Endothelial cell of umbilical vein (primary cell): ENCODE data around the gene CCDC186. TPM values are rescaled to one million over a fixed set of nuclear protein-coding genes. Genes with fewer than 3 reads are reported as not detected.

ENCODE experiments used
- BruUV-seq: library from RNA; stranded (reverse); fragments of 400-500 nt; replicated peaks from 2 replicates; lab custom pipeline; 2021; lab: Mats Ljungman, UMichigan
- CTCF ChIA-PET: fragments of 300-600, 350-600 bp; sonication (Branson Sonifier 250); formaldehyde crosslinking; loops from one replicate; lab custom pipeline; 2021; ENCODE audit warnings: antibody characterized with exemption, inconsistent platforms; lab: Charles Lee
- POLR2A ChIA-PET: fragments of 300-600, 350-600 bp; sonication (Branson Sonifier 250); formaldehyde crosslinking; loops from one replicate; lab custom pipeline; 2021; ENCODE audit warnings: antibody characterized with exemption, inconsistent platforms; lab: Charles Lee
- DNase-seq: peaks from one replicate; pipeline ENCODE4 v3.0.0-alpha.2; 2011; ENCODE audit warnings: low read depth, low spot score
- FAIRE-seq: peaks from 2 replicates; lab custom pipeline; 2011; peaks lifted over from hg19 to GRCh38; lab: Jason Lieb, UNC
- H2AFZ ChIP-seq: 2 replicates; pipeline ENCODE4 v1.6.0; 2012; ENCODE audit warnings: low read depth, low read length, control low read depth, inconsistent platforms
- H3K27ac ChIP-seq: 2 replicates; pipeline ENCODE4 v1.5.1; 2011; ENCODE audit warnings: low read depth, mild to moderate bottlenecking, control low read depth, low read length, moderate library complexity; ENCODE audit not compliant: insufficient read depth
- H3K27me3 ChIP-seq, 2 experiments: 2 replicates each; pipeline versions ENCODE4 v1.6.0 to v1.6.1; 2011; ENCODE audit warnings: low read length in 2 of 2, mixed read lengths in 1 of 2; ENCODE audit not compliant: control insufficient read depth in 2 of 2, insufficient read depth in 2 of 2
- H3K36me3 ChIP-seq, 2 experiments: 2 replicates in 1 of 2; 3 replicates in 1 of 2; pipeline ENCODE4 v1.5.1; 2011; ENCODE audit warnings: low read length in 2 of 2, mild to moderate bottlenecking in 1 of 2, moderate library complexity in 1 of 2; ENCODE audit not compliant: control insufficient read depth in 2 of 2, insufficient read depth in 2 of 2; ENCODE audit errors: extremely low read depth in 1 of 2
- H3K4me1 ChIP-seq: 3 replicates; pipeline ENCODE4 v1.5.1; 2011; ENCODE audit warnings: mild to moderate bottlenecking, low read length; ENCODE audit not compliant: control insufficient read depth, insufficient read depth; ENCODE audit errors: extremely low read depth
- H3K4me2 ChIP-seq: 2 replicates; pipeline ENCODE4 v1.6.1; 2011; ENCODE audit warnings: low read length, control low read depth, mixed read lengths; ENCODE audit not compliant: insufficient read depth
- H3K4me3 ChIP-seq, 3 experiments: fragments of 200-600 bp in 1 of 3; sonication (generic), shearing (Covaris generic) in 1 of 3; replicated peaks in 1 of 3; 2 replicates each; pipeline ENCODE4 v1.5.1; 2011 to 2016; ENCODE audit warnings: control low read depth in 3 of 3, low read length in 3 of 3, mild to moderate bottlenecking in 2 of 3, inconsistent platforms in 1 of 3, low read depth in 1 of 3, moderate library complexity in 1 of 3; ENCODE audit not compliant: insufficient read depth in 1 of 3
- H3K79me2 ChIP-seq: 2 replicates; pipeline ENCODE4 v1.6.0; 2012; ENCODE audit warnings: low read length, inconsistent platforms; ENCODE audit not compliant: control insufficient read depth, insufficient read depth
- H3K9ac ChIP-seq: replicated peaks from 2 replicates; pipeline ENCODE3; 2011; ENCODE audit warnings: low read length, control low read depth; ENCODE audit not compliant: insufficient read depth; ENCODE audit errors: extremely low read depth
- H3K9me1 ChIP-seq: replicated peaks from 3 replicates; pipeline ENCODE4 v1.6.0; 2011; ENCODE audit warnings: mild to moderate bottlenecking, low read length; ENCODE audit not compliant: control insufficient read depth, insufficient read depth; ENCODE audit errors: extremely low read depth
- H3K9me3 ChIP-seq: replicated peaks from 2 replicates; pipeline ENCODE4 v1.5.1; 2012; ENCODE audit warnings: low read length, inconsistent platforms; ENCODE audit not compliant: control insufficient read depth, insufficient read depth
- H4K20me1 ChIP-seq: replicated peaks from 2 replicates; pipeline ENCODE3; 2011; ENCODE audit warnings: mild to moderate bottlenecking, low read length; ENCODE audit not compliant: control insufficient read depth, insufficient read depth; ENCODE audit errors: extremely low read depth
- FOS ChIP-seq: IDR thresholded peaks from 2 replicates; pipeline ENCODE4 v1.6.1; 2011; ENCODE audit warnings: mild to moderate bottlenecking, low read length, moderate library complexity, borderline replicate concordance; ENCODE audit not compliant: insufficient read depth
- GATA2 ChIP-seq: IDR thresholded peaks from 2 replicates; pipeline ENCODE4 v1.7.0; 2011; ENCODE audit warnings: low read depth, mild to moderate bottlenecking, moderate library complexity, mixed read lengths, low read length; ENCODE audit not compliant: insufficient read length, insufficient read depth
- JUN ChIP-seq: IDR thresholded peaks from 2 replicates; pipeline ENCODE4 v1.6.1; 2011; ENCODE audit warnings: borderline replicate concordance, low read depth; ENCODE audit not compliant: insufficient read length, insufficient read depth
- MYC ChIP-seq: IDR thresholded peaks from one replicate; pipeline ENCODE4 v1.6.1; 2011; ENCODE audit warnings: mild to moderate bottlenecking, low read depth, low read length
- POLR2A ChIP-seq: IDR thresholded peaks from 2 replicates; pipeline ENCODE4 v1.6.1; 2012; ENCODE audit warnings: low read depth, mild to moderate bottlenecking, control low read depth, low read length
- dilution Hi-C: fragments of 300-500 bp; cut with MboI; formaldehyde crosslinking; loops from one replicate; pipeline ENCODE4 v1.15.0; 2019; ENCODE audit warnings: low sequenced_read_pairs; ENCODE audit not compliant: extremely low pct_ligation_motif_present
- intact Hi-C: fragments of 100-400 bp; cut with micrococcal nuclease; formaldehyde crosslinking; loops from one replicate; pipeline ENCODE4 v1.10.0; 2022
- polyA plus RNA-seq, 4 experiments: library from polyadenylated mRNA; depleted of rRNA in 3 of 4; stranded (reverse) in 3 of 4; unstranded in 1 of 4; fragments of >200 nt; gene quantifications; 2 replicates each; pipeline versions ENCODE4 v1.2.1 to v1.2.3, GENCODE V29; 2011 to 2012; ENCODE audit warnings: missing spikeins in 1 of 4
- total RNA-seq: library from RNA; stranded (reverse); gene quantifications from 2 replicates; pipeline ENCODE4 v1.2.3, GENCODE V29; 2021
- TF ChIP-seq, protein P1 (sequence below): IDR thresholded peaks from 2 replicates; pipeline ENCODE4 v1.6.1; 2011; ENCODE audit not compliant: insufficient read depth, insufficient read length

CCDC186 gene
- total and polyA plus RNA-seq, 2 donors (not counting 3 experiments of a cell fraction or from before 2014, with no cell fraction given): 1.8 to 13.4 TPM

DNA sequence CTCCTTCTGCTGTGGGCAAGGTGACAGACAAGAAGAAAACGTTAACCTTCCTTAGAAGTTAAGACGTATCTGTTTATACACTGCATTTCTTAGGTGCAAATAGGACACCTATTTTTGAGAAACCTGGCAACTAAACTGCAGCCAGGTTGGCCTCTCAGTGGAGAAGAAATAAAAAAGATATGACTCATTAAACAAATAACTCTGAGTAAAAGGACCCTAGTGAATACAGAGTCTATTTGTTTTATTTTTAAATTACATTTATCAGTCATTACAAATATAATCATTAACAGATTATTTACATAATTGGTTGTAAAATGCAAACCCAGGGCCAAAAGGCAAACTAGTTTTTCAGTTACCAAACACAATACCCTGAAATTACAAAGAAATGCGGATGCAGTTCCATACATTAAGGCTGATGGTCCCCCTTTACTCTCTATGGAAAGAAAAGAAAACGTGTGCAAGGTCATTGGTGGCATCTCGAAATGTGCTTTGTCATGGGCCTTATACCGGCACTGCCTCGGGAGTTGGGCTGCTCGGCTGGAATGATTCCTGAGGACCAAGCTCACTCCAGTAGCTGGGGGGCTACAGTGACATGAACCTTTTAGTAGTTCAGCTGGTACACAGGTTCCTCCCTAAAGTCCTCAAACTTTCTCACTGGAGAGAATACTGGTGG is 92.0 kb downstream of the CCDC186 start:
- no peaks in the 10 kb centered on the region for H3K79me2 ChIP-seq
- H3K27me3 ChIP-seq: no peaks in the 10 kb centered on the region
- no peaks in the 10 kb centered on the region for H4K20me1 ChIP-seq
- no TSS peak for BruUV-seq
- H2AFZ ChIP-seq: no peak overlapping the region
- DNase-seq: no peak
- ChIA-PET POLR2A (no interaction called here), CTCF (interaction anchor here (1.1 to 3.5 kb wide), 3 partner anchors 10 to 283 kb away, joined by 3 to 10 read pairs (median 6); no protein-coding TSS in a partner anchor)
- intact Hi-C loops (no loop called here), dilution Hi-C loops (no loop called here)
- H3K4me1 ChIP-seq: no peaks in the 10 kb centered on the region
- no peak overlapping the region for H3K4me2 ChIP-seq
- no peak overlapping the region for H3K27ac ChIP-seq
- no peaks in the 10 kb centered on the region for H3K9me1 ChIP-seq
- TF ChIP-seq MYC: no peak
- no peak for TF ChIP-seq GATA2
- peak; percentile 17 for TF ChIP-seq FOS
- TF ChIP-seq, protein P1, sequence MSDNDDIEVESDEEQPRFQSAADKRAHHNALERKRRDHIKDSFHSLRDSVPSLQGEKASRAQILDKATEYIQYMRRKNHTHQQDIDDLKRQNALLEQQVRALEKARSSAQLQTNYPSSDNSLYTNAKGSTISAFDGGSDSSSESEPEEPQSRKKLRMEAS: no peak
- no peak for TF ChIP-seq JUN
- no peak overlapping the region for H3K4me3 ChIP-seq
- H3K36me3 ChIP-seq: no peaks in the 10 kb centered on the region
- no peak overlapping the region for H3K9ac ChIP-seq
- FAIRE-seq: no peak
- H3K9me3 ChIP-seq: no peaks in the 10 kb centered on the region

GRCh38 chr10:114079421-114079820 is 94.6 kb downstream of the CCDC186 start:
- no peaks in the 10 kb centered on the region for H3K36me3 ChIP-seq
- TF ChIP-seq FOS (no peak), POLR2A (no peak)
- H3K9me1 ChIP-seq: no peaks in the 10 kb centered on the region
- no peak for DNase-seq
- H3K9me3 ChIP-seq: no peaks in the 10 kb centered on the region
- H3K4me3 ChIP-seq: no peak overlapping the region
- no peak overlapping the region for H2AFZ ChIP-seq
- no peak overlapping the region for H3K27ac ChIP-seq
- H3K79me2 ChIP-seq: no peaks in the 10 kb centered on the region
- ChIA-PET POLR2A (no interaction called here), CTCF (interaction anchor here (1.4 kb wide), 1 partner anchor 9 kb away, joined by 3 read pairs; no protein-coding TSS in a partner anchor)
- BruUV-seq: no TSS peak
- H3K4me2 ChIP-seq: no peak overlapping the region
- no peaks in the 10 kb centered on the region for H3K27me3 ChIP-seq
- H3K4me1 ChIP-seq: no peaks in the 10 kb centered on the region
- no peaks in the 10 kb centered on the region for H4K20me1 ChIP-seq
- intact Hi-C loops: no loop called here
- no peak for FAIRE-seq
- no peak overlapping the region for H3K9ac ChIP-seq
- dilution Hi-C loops: no loop called here
